ENCODE data around the gene RYR1.

- TF ChIP-seq, protein P1, sequence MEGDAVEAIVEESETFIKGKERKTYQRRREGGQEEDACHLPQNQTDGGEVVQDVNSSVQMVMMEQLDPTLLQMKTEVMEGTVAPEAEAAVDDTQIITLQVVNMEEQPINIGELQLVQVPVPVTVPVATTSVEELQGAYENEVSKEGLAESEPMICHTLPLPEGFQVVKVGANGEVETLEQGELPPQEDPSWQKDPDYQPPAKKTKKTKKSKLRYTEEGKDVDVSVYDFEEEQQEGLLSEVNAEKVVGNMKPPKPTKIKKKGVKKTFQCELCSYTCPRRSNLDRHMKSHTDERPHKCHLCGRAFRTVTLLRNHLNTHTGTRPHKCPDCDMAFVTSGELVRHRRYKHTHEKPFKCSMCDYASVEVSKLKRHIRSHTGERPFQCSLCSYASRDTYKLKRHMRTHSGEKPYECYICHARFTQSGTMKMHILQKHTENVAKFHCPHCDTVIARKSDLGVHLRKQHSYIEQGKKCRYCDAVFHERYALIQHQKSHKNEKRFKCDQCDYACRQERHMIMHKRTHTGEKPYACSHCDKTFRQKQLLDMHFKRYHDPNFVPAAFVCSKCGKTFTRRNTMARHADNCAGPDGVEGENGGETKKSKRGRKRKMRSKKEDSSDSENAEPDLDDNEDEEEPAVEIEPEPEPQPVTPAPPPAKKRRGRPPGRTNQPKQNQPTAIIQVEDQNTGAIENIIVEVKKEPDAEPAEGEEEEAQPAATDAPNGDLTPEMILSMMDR (IDR thresholded peaks at IDR 0.05): no peak
- TF ChIP-seq POLR2A (IDR thresholded peaks at IDR 0.05): no peak
These were observed 32.6 kb downstream of the RYR1 start for GRCh38 chr19:38466050-38466449.
